Activated CD4-positive, alpha-beta T cell treated with anti-CD3 and anti-CD28 coated beads, Interleukin-2, Interleukin-4, amounts not matched to agents 100 ng/mL and 50 ng/mL, durations not matched to agents 16 hours and 8 hours (primary cell): ENCODE results near the gene PTCD1.

ENCODE experiments used
- DNase-seq: peaks from one replicate; pipeline ENCODE4 v3.0.0-alpha.2; 2020; ENCODE audit warnings: low spot score

The PTCD1 gene

DNA sequence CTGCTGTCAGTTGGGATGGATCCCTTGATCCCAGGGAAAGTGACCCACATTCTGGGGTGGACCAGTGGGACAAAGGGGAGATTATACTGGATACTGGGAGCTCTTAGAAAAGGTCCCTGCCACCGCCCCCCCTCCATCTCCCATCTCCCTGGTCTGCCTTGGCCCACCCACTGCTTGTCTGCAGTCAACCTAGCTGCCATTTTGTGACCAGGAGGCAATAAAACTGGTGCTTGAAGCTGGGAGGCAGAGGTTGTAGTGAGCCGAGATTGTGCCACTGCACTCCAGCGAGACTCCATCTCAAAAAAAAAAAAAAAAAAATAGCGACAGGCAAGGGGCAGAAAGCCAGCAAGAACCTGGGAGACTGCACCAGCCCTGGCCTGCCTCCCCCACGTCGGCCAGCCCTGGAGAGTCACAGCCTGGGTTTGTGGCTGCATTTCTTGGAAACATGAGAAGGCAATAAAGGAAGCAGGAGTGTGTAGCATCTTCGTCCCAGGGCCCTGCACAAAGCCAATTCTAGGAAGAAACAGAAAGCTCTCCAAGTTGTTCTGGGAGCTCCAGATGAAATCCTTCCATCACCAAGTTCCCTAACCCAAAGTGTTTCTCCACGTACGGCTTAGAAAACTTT lies 68.7 kb downstream of the PTCD1 start:
- DNase-seq, result no peak

- no peak for DNase-seq
Measured at GRCh38 chr7:99368750-99369389, 69.7 kb downstream of the PTCD1 start.
